ENCODE data around the gene FAM228B.

The FAM228B gene

DNA sequence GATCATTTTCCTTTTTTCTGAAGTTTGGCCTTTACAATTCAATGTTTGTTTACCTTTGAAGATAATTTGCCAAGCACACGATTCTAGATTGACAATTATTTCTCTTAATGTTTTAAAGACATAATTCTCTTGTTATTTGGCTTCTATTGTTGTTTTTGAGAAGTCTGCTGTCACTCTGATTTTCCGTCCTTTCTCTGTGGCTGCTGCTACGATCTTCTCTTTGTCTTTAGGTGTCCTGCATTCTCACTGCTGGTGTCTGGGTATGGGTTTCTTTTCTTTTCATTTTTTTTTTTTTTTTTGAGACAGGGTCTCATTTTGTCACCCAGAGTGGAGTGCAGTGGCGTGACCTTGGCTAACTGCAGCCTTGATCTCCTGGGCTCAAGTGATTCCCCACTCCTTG lies 36.4 kb downstream of the FAM228B start:
- TF ChIP-seq, protein P1, sequence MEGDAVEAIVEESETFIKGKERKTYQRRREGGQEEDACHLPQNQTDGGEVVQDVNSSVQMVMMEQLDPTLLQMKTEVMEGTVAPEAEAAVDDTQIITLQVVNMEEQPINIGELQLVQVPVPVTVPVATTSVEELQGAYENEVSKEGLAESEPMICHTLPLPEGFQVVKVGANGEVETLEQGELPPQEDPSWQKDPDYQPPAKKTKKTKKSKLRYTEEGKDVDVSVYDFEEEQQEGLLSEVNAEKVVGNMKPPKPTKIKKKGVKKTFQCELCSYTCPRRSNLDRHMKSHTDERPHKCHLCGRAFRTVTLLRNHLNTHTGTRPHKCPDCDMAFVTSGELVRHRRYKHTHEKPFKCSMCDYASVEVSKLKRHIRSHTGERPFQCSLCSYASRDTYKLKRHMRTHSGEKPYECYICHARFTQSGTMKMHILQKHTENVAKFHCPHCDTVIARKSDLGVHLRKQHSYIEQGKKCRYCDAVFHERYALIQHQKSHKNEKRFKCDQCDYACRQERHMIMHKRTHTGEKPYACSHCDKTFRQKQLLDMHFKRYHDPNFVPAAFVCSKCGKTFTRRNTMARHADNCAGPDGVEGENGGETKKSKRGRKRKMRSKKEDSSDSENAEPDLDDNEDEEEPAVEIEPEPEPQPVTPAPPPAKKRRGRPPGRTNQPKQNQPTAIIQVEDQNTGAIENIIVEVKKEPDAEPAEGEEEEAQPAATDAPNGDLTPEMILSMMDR (IDR thresholded peaks at IDR 0.05), result no peak

- TF ChIP-seq, protein P1 (IDR thresholded peaks at IDR 0.05), result no peak
Measured at GRCh38 chr2:24160761-24161160, 37.5 kb downstream of the FAM228B start.

DNA sequence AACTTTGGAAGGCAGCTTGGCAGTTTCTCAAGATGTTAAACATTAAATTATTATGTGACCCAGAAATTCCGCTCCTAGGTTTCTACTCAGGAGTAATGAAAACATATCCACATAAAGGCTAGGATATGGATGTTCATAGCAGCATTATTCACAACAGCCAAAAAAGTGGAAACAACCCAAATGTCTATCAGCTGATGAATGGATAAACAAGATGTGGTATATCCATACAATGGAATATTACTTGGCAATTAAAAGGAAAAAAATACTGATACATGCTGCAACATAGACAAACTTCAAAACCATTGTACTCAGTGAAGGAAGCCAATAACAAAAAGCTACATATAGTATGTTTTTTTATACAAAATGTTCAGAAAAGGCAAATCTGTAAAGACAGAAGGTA lies 39.2 kb downstream of the FAM228B start:
- TF ChIP-seq, protein P1 (IDR thresholded peaks at IDR 0.05), result no peak

DNA sequence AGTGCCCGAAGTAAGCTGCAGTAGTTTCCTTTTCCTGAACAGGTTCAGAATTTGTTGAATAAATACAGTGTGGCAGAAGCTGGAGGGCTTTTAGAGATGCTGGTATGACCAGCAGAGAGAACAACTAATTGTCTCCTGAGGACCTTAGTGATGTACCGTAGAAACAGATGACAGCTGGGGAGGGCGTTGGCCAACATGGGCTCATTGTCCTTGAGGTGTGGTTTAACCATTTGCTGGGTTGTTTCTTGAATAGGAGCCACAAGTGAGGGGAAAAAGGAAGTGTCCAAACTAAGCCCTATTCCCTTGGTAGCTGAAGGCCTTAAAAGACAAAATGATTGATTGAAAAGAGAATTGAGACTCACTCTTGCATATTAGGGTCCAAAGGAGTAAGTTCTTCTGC lies 39.9 kb downstream of the FAM228B start:
- TF ChIP-seq, protein P1 (IDR thresholded peaks at IDR 0.05), result no peak

- TF ChIP-seq, protein P1 (IDR thresholded peaks at IDR 0.05), result no peak
Measured at GRCh38 chr2:24163601-24164000, 40.3 kb downstream of the FAM228B start.

GRCh38 chr2:24164416-24164973 lies 41.2 kb downstream of the FAM228B start:
- TF ChIP-seq, protein P1 (IDR thresholded peaks at IDR 0.05), result peak; percentile 47; the same call in 1 of the 2 replicates

DNA sequence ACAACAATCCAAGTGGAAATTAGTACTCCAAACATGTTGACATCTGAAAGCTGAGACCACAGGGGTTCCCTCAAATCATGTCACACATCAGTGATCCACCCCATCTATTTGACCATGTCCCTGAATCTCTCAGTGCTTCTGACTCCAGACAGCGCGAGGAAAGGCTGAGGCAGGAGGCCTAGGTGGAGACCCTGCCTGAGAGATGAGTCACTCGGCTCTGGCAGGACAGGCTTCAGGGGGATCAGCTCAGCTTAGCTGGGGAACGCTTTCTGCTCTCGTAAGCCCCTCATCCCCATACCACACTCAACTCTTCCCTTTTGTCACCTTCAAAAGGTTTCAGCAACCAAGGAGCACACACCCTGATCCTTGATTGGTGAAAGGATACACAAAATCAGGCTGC lies 45.8 kb downstream of the FAM228B start:
- TF ChIP-seq, protein P1 (IDR thresholded peaks at IDR 0.05), result no peak

DNA sequence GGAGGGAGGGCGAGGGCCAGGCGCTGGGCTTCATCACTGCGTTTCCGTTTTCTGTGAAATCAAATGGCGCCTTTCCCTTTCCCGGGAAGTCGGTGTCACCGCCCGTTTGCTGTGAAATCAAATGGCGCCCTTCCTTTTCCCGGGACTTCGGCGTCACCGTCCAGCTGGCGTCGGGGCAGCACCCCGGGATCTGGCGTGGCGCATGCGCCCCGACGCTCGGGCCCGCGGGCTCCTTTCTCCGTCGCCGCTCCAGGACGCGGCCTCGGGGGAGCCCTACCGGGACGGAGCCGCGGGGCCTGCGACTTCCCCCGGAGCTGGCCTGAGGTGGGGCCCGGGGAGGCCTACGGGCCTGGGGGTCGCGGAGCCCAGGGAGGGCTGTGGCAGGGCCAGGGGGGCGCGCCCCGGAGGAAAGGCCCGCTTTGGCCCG lies 51.6 kb downstream of the FAM228B start, which contains the start of gene FAM228A:
FAM228A (plus strand) TSS at position 203 of the 427 bp plus-strand sequence. CDS start 428 bp downstream, outside the sequence.
- TF ChIP-seq, protein P1 (IDR thresholded peaks at IDR 0.05), result no peak

Measured in LNCAP (cell line).